Measurements from ENCODE around the gene RAPGEF2.

The RAPGEF2 gene

DNA sequence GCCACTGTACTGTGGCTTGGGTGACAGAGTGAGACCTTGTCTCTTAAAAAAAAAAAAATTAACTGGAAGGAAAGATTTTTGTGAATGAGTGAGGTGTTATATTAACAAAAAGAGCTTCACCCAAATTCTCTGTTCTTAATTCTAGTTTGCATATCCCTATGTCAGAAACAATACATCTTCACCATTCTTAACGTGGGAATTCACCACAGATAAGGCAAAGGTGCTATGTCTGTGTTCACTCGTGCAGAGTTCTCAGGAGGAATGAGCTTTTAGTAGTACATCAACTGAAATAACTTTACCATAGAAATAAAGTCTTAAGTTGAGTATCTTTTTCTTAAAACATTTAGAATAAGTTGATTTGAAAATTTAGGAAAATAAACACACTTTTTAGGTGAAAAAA lies 135.1 kb downstream of the RAPGEF2 start:
- Histone ChIP-seq H4K91ac (ENCODE audit: low read length) (no peak overlapping the region), H3K4me1 (ENCODE audit: control insufficient read depth, insufficient read depth, low read depth, low read length) (no peaks in the 10 kb centered on the region), H2AFZ (ENCODE audit: low read depth, low read length) (no peak overlapping the region), H2BK12ac (ENCODE audit: low read length in 2 of 2) (no peak overlapping the region), H3K9ac (ENCODE audit: low read length) (no peak overlapping the region), H2BK15ac (ENCODE audit: low read depth, poor library complexity, severe bottlenecking) (no peak overlapping the region), H2AK5ac (ENCODE audit: low read length, severe bottlenecking) (no peak overlapping the region), H3K4me3 (ENCODE audit: insufficient read depth in 1 of 2, low read depth in 1 of 2, low read length in 2 of 2) (no peak overlapping the region), H3K23ac (ENCODE audit: low read length in 2 of 2) (no peak overlapping the region), H3K4ac (ENCODE audit: low read depth in 1 of 2, low read length in 2 of 2) (no peak overlapping the region), H3K4me2 (ENCODE audit: low read length, poor library complexity, severe bottlenecking) (no peak overlapping the region), H3K9me3 (ENCODE audit: control insufficient read depth, low read length) (no peaks in the 10 kb centered on the region), H2BK120ac (ENCODE audit: low read depth, low read length) (no peak overlapping the region), H3K27me3 (ENCODE audit: control insufficient read depth in 1 of 2, insufficient read depth in 1 of 2, low read length in 2 of 2) (no peaks in the 10 kb centered on the region), H3K36me3 (ENCODE audit: control insufficient read depth in 1 of 2, insufficient read depth in 2 of 2, low read depth in 1 of 2, low read length in 2 of 2) (no peaks in the 10 kb centered on the region), H2BK5ac (ENCODE audit: low read depth, low read length, poor library complexity, severe bottlenecking) (no peak overlapping the region), H3K14ac (ENCODE audit: low read length in 2 of 2) (no peak overlapping the region), H3K18ac (ENCODE audit: low read depth in 1 of 2, low read length in 2 of 2) (no peak overlapping the region), H3K27ac (ENCODE audit: low read length, poor library complexity, severe bottlenecking) (no peak overlapping the region), H3K79me1 (replicated peaks; ENCODE audit: low read length, poor library complexity, severe bottlenecking) (peaks cover 7% of the 10 kb centered on the region), H4K8ac (ENCODE audit: low read length) (no peak overlapping the region)
- WGBS: no CpG with 5 or more reads among the region's 2 CpGs
- DNase-seq: no peak

DNA sequence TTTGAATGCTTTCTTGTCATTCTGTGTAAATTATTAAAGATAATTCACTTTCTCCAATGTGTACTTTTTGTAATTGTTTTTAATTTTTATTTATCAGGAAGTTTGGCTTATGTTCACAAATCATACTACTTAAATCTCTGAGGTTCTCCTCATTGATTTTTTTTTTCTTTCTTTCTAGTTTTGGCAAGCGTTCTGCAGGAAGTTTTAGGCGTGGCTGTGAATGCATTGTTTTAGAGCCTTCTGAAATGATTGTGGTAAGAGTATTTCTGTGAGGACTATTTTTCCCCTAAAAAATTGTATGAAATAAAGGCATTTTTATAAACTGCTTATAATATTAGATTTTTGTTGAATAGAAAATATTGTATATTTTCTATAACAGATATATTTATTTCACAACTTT lies 135.8 kb downstream of the RAPGEF2 start:
- peaks cover 0 to 2% of the 10 kb centered on the region in 2 experiments for H3K36me3 ChIP-seq (ENCODE audit: control insufficient read depth in 1 of 2, insufficient read depth in 2 of 2, low read depth in 1 of 2, low read length in 2 of 2)
- no peak overlapping the region for H2BK5ac ChIP-seq (ENCODE audit: low read depth, low read length, poor library complexity, severe bottlenecking)
- DNase-seq: no peak
- H3K18ac ChIP-seq (ENCODE audit: low read depth in 1 of 2, low read length in 2 of 2): no peak overlapping the region
- peaks cover 7% of the 10 kb centered on the region for H3K79me1 ChIP-seq (replicated peaks; ENCODE audit: low read length, poor library complexity, severe bottlenecking)
- H3K27me3 ChIP-seq (ENCODE audit: control insufficient read depth in 1 of 2, insufficient read depth in 1 of 2, low read length in 2 of 2): no peaks in the 10 kb centered on the region
- no peak overlapping the region for H4K8ac ChIP-seq (ENCODE audit: low read length)
- no peak overlapping the region for H2AK5ac ChIP-seq (ENCODE audit: low read length, severe bottlenecking)
- no CpG with 5 or more reads among the region's 2 CpGs for WGBS
- no peak overlapping the region for H3K27ac ChIP-seq (ENCODE audit: low read length, poor library complexity, severe bottlenecking)
- H2BK12ac ChIP-seq (ENCODE audit: low read length in 2 of 2): no peak overlapping the region
- H2AFZ ChIP-seq (ENCODE audit: low read depth, low read length): no peak overlapping the region
- no peak overlapping the region for H3K23ac ChIP-seq (ENCODE audit: low read length in 2 of 2)
- H4K91ac ChIP-seq (ENCODE audit: low read length): no peak overlapping the region
- H3K9me3 ChIP-seq (ENCODE audit: control insufficient read depth, low read length): no peaks in the 10 kb centered on the region
- no peak overlapping the region for H3K9ac ChIP-seq (ENCODE audit: low read length)
- no peak overlapping the region for H3K4ac ChIP-seq (ENCODE audit: low read depth in 1 of 2, low read length in 2 of 2)
- no peak overlapping the region for H2BK120ac ChIP-seq (ENCODE audit: low read depth, low read length)
- H3K4me3 ChIP-seq (ENCODE audit: insufficient read depth in 1 of 2, low read depth in 1 of 2, low read length in 2 of 2): no peak overlapping the region
- H2BK15ac ChIP-seq (ENCODE audit: low read depth, poor library complexity, severe bottlenecking): no peak overlapping the region
- H3K4me1 ChIP-seq (ENCODE audit: control insufficient read depth, insufficient read depth, low read depth, low read length): no peaks in the 10 kb centered on the region
- H3K14ac ChIP-seq (ENCODE audit: low read length in 2 of 2): no peak overlapping the region
- no peak overlapping the region for H3K4me2 ChIP-seq (ENCODE audit: low read length, poor library complexity, severe bottlenecking)

DNA sequence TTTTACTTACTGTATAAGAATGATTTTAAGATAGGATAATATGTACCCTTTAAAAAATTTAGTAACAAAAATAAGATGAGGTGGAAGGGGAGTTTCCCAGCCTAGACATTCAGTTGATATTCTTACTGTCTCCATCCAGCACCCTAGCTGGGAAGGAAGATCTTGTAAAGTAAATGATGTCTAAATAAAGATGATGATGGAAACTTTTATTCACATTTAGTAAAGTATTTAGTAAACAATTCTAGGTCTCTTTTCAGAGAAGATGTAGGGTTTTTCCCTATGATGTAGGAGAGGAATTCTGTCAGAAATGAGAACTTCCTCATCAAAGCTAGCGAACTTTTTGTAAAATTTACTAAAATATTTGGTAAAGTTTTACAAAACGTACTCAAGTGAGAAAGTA lies 136.8 kb downstream of the RAPGEF2 start:
- H2BK15ac ChIP-seq (ENCODE audit: low read depth, poor library complexity, severe bottlenecking): no peak overlapping the region
- H3K4me2 ChIP-seq (ENCODE audit: low read length, poor library complexity, severe bottlenecking): no peak overlapping the region
- no peak overlapping the region for H3K27ac ChIP-seq (ENCODE audit: low read length, poor library complexity, severe bottlenecking)
- no peak overlapping the region for H2AFZ ChIP-seq (ENCODE audit: low read depth, low read length)
- peaks cover 7% of the 10 kb centered on the region for H3K79me1 ChIP-seq (replicated peaks; ENCODE audit: low read length, poor library complexity, severe bottlenecking)
- no peak overlapping the region for H3K18ac ChIP-seq (ENCODE audit: low read depth in 1 of 2, low read length in 2 of 2)
- no peak overlapping the region for H3K23ac ChIP-seq (ENCODE audit: low read length in 2 of 2)
- no peaks in the 10 kb centered on the region for H3K27me3 ChIP-seq (ENCODE audit: control insufficient read depth in 1 of 2, insufficient read depth in 1 of 2, low read length in 2 of 2)
- H3K4me1 ChIP-seq (ENCODE audit: control insufficient read depth, insufficient read depth, low read depth, low read length): no peaks in the 10 kb centered on the region
- H3K36me3 ChIP-seq (ENCODE audit: control insufficient read depth in 1 of 2, insufficient read depth in 2 of 2, low read depth in 1 of 2, low read length in 2 of 2): peaks cover 0 to 3% of the 10 kb centered on the region in 2 experiments
- H3K4ac ChIP-seq (ENCODE audit: low read depth in 1 of 2, low read length in 2 of 2): no peak overlapping the region
- H2BK120ac ChIP-seq (ENCODE audit: low read depth, low read length): no peak overlapping the region
- WGBS: 94% methylated on average over 2 of the region's 2 CpGs
- no peak overlapping the region for H3K4me3 ChIP-seq (ENCODE audit: insufficient read depth in 1 of 2, low read depth in 1 of 2, low read length in 2 of 2)
- DNase-seq: no peak
- no peak overlapping the region for H3K14ac ChIP-seq (ENCODE audit: low read length in 2 of 2)
- no peak overlapping the region for H4K91ac ChIP-seq (ENCODE audit: low read length)
- H4K8ac ChIP-seq (ENCODE audit: low read length): no peak overlapping the region
- no peak overlapping the region for H3K9ac ChIP-seq (ENCODE audit: low read length)
- no peak overlapping the region for H2AK5ac ChIP-seq (ENCODE audit: low read length, severe bottlenecking)
- H2BK5ac ChIP-seq (ENCODE audit: low read depth, low read length, poor library complexity, severe bottlenecking): no peak overlapping the region
- no peak overlapping the region for H2BK12ac ChIP-seq (ENCODE audit: low read length in 2 of 2)
- no peaks in the 10 kb centered on the region for H3K9me3 ChIP-seq (ENCODE audit: control insufficient read depth, low read length)

DNA sequence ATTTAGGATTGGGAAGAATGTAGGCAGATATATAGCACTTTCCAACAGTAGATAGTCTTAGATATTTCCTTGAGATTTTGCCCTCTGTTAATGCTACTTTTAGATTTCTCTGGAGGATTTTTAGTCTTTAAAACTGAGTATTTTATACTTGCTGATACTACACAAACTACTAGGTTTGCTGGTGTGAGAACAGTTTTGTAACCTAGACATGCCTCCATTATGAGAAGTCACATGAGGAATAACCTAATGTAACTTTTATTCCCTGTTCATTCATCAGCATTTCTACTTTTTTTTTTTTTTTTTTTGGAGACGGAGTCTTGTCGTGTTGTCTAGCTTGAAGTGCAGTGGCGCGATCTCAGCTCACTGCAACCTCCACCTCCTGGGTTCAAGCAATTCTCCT lies 137.2 kb downstream of the RAPGEF2 start:
- no peak overlapping the region for H2AK5ac ChIP-seq (ENCODE audit: low read length, severe bottlenecking)
- H3K4ac ChIP-seq (ENCODE audit: low read depth in 1 of 2, low read length in 2 of 2): no peak overlapping the region
- H3K9me3 ChIP-seq (ENCODE audit: control insufficient read depth, low read length): no peaks in the 10 kb centered on the region
- H4K91ac ChIP-seq (ENCODE audit: low read length): no peak overlapping the region
- no peak overlapping the region for H3K14ac ChIP-seq (ENCODE audit: low read length in 2 of 2)
- peaks cover 7% of the 10 kb centered on the region for H3K79me1 ChIP-seq (replicated peaks; ENCODE audit: low read length, poor library complexity, severe bottlenecking)
- no peak overlapping the region for H3K23ac ChIP-seq (ENCODE audit: low read length in 2 of 2)
- no peak overlapping the region for H3K18ac ChIP-seq (ENCODE audit: low read depth in 1 of 2, low read length in 2 of 2)
- H2AFZ ChIP-seq (ENCODE audit: low read depth, low read length): no peak overlapping the region
- H3K27ac ChIP-seq (ENCODE audit: low read length, poor library complexity, severe bottlenecking): no peak overlapping the region
- H3K4me1 ChIP-seq (ENCODE audit: control insufficient read depth, insufficient read depth, low read depth, low read length): no peaks in the 10 kb centered on the region
- H3K27me3 ChIP-seq (ENCODE audit: control insufficient read depth in 1 of 2, insufficient read depth in 1 of 2, low read length in 2 of 2): no peaks in the 10 kb centered on the region
- no peak overlapping the region for H2BK15ac ChIP-seq (ENCODE audit: low read depth, poor library complexity, severe bottlenecking)
- H2BK5ac ChIP-seq (ENCODE audit: low read depth, low read length, poor library complexity, severe bottlenecking): no peak overlapping the region
- H2BK120ac ChIP-seq (ENCODE audit: low read depth, low read length): no peak overlapping the region
- DNase-seq: no peak
- peaks cover 0 to 3% of the 10 kb centered on the region in 2 experiments for H3K36me3 ChIP-seq (ENCODE audit: control insufficient read depth in 1 of 2, insufficient read depth in 2 of 2, low read depth in 1 of 2, low read length in 2 of 2)
- no CpG with 5 or more reads among the region's 4 CpGs for WGBS
- no peak overlapping the region for H2BK12ac ChIP-seq (ENCODE audit: low read length in 2 of 2)
- no peak overlapping the region for H4K8ac ChIP-seq (ENCODE audit: low read length)
- no peak overlapping the region for H3K9ac ChIP-seq (ENCODE audit: low read length)
- H3K4me3 ChIP-seq (ENCODE audit: insufficient read depth in 1 of 2, low read depth in 1 of 2, low read length in 2 of 2): no peak overlapping the region
- no peak overlapping the region for H3K4me2 ChIP-seq (ENCODE audit: low read length, poor library complexity, severe bottlenecking)

Measured in mesenchymal stem cell (in vitro differentiated cells and primary cell).